Dermis microvascular lymphatic vessel endothelial cell (primary cell): Measurements from ENCODE around the gene GNG11. TPM values are rescaled to one million over a fixed set of nuclear protein-coding genes. Genes with fewer than 3 reads are reported as not detected.

ENCODE experiments used
- DNase-seq, 2 donors: peaks; one replicate each; pipeline versions ENCODE4 v3.0.0 to v3.0.0-alpha.2; 2010; ENCODE audit warnings: low read depth in 2 of 2
- total RNA-seq: library from RNA; depleted of rRNA; stranded (reverse); fragments of >200 nt; gene quantifications from 2 replicates; pipeline ENCODE4 v1.2.1, GENCODE V29; 2014

Gene GNG11
- total RNA-seq, result 326 and 460 TPM in 2 replicates

GRCh38 chr7:93921607-93922566 is at the start of gene GNG11:
Gene GNG11 (plus strand): TSS chr7:93921735. CDS start chr7:93922138, 403 bp downstream.
- DNase-seq, result peak; percentile 78 to 90

GRCh38 chr7:93873998-93874574 is 47.4 kb upstream of the GNG11 start:
- no peak for DNase-seq

GRCh38 chr7:93877742-93878141 is 43.8 kb upstream of the GNG11 start:
- no peak for DNase-seq

- no peak for DNase-seq
These were observed 42.2 kb upstream of the GNG11 start for GRCh38 chr7:93879356-93879755.

GRCh38 chr7:93882468-93882867 is 39.1 kb upstream of the GNG11 start:
- no peak for DNase-seq

GRCh38 chr7:93883078-93883916 is 38.2 kb upstream of the GNG11 start:
- no peak for DNase-seq

GRCh38 chr7:93883917-93884345 is 37.6 kb upstream of the GNG11 start:
- no peak for DNase-seq

- no peak for DNase-seq
These were observed 37.0 kb upstream of the GNG11 start for GRCh38 chr7:93884541-93884940.

GRCh38 chr7:93889261-93889660 is 32.3 kb upstream of the GNG11 start:
- DNase-seq, result no peak

- DNase-seq, result peak in 1 of 2 donors; percentile 47
These were observed 31.5 kb upstream of the GNG11 start for GRCh38 chr7:93890041-93890463.

GRCh38 chr7:93890464-93891068 is 31.0 kb upstream of the GNG11 start, which contains the start of gene TFPI2:
Gene TFPI2 (minus strand): TSS chr7:93890753. CDS start chr7:93890678, 75 bp downstream.
- DNase-seq, result peak; percentile 26 to 77

- DNase-seq, result no peak
These were observed 27.1 kb upstream of the GNG11 start for GRCh38 chr7:93894426-93894825.

GRCh38 chr7:93894966-93895640 is 26.4 kb upstream of the GNG11 start:
- DNase-seq, result no peak

- DNase-seq, result no peak
These were observed 25.5 kb upstream of the GNG11 start for GRCh38 chr7:93895859-93896600.

GRCh38 chr7:93897680-93898079 is 23.9 kb upstream of the GNG11 start:
- DNase-seq, result no peak

- DNase-seq, result peak; percentile 74 to 88
These were observed 18.6 kb upstream of the GNG11 start for GRCh38 chr7:93902777-93903423.

GRCh38 chr7:93906267-93906666 is 15.3 kb upstream of the GNG11 start, which contains the start of gene GNGT1:
Gene GNGT1 (plus strand): TSS chr7:93906567. CDS start chr7:93906747, 180 bp downstream.
- no peak for DNase-seq

GRCh38 chr7:93910076-93910994 is 11.2 kb upstream of the GNG11 start:
- DNase-seq, result peak in 1 of 2 donors; percentile 72
